DMS 273 (cell line): Measurements from ENCODE around the gene ST6GAL1.
A peak's percentile ranks its signal among the peaks of the same experiment; 100 is the strongest.

Source experiments
- DNase-seq: peaks from one replicate; lab custom pipeline; 2025; ENCODE audit not compliant: unreplicated experiment; lab: John Stamatoyannopoulos, UW

ST6GAL1 gene

GRCh38 chr3:187072102-187072501, 141.8 kb downstream of the ST6GAL1 start:
- DNase-seq: peak; percentile 93

- peak; percentile 27 for DNase-seq
Observed at GRCh38 chr3:187072511-187072910, 142.2 kb downstream of the ST6GAL1 start.

- no peak for DNase-seq
Observed at GRCh38 chr3:187073581-187074098, 143.3 kb downstream of the ST6GAL1 start.

- no peak for DNase-seq
Observed at GRCh38 chr3:187074846-187075245, 144.5 kb downstream of the ST6GAL1 start.

- no peak for DNase-seq
Observed at GRCh38 chr3:187076297-187076696, 146.0 kb downstream of the ST6GAL1 start.

- DNase-seq: no peak
Observed at GRCh38 chr3:187077085-187077484, 146.8 kb downstream of the ST6GAL1 start.

GRCh38 chr3:187077537-187077936, 147.2 kb downstream of the ST6GAL1 start:
- no peak for DNase-seq

- no peak for DNase-seq
Observed at GRCh38 chr3:187079090-187080022, 149.0 kb downstream of the ST6GAL1 start.

- DNase-seq: no peak
Observed at GRCh38 chr3:187080799-187081450, 150.6 kb downstream of the ST6GAL1 start.

GRCh38 chr3:187082758-187083375, 152.5 kb downstream of the ST6GAL1 start:
- no peak for DNase-seq

- no peak for DNase-seq
Observed at GRCh38 chr3:187084126-187084525, 153.8 kb downstream of the ST6GAL1 start.

- DNase-seq: no peak
Observed at GRCh38 chr3:187084580-187084979, 154.3 kb downstream of the ST6GAL1 start.

- DNase-seq: no peak
Observed at GRCh38 chr3:187085021-187085666, 154.8 kb downstream of the ST6GAL1 start.

GRCh38 chr3:187085933-187086332, 155.6 kb downstream of the ST6GAL1 start:
- DNase-seq: no peak

GRCh38 chr3:187086831-187087230, 156.5 kb downstream of the ST6GAL1 start:
- no peak for DNase-seq

- peak; percentile 34 for DNase-seq
Observed at GRCh38 chr3:187088701-187089100, 158.4 kb downstream of the ST6GAL1 start.

GRCh38 chr3:187093320-187093719, 163.0 kb downstream of the ST6GAL1 start:
- no peak for DNase-seq

GRCh38 chr3:187098923-187099512, 168.7 kb downstream of the ST6GAL1 start:
- DNase-seq: no peak

GRCh38 chr3:187101184-187102072, 171.1 kb downstream of the ST6GAL1 start:
- peak; percentile 90 for DNase-seq
